B cell (primary cell): ENCODE measurements around the gene DAO. TPM values are rescaled to one million over a fixed set of nuclear protein-coding genes. Genes with fewer than 3 reads are reported as not detected.

Source experiments
- ATAC-seq: fragments of 200-7000 bp; cut with Tn5 transposase; one replicate; pipeline ENCODE4 v1.10.0; 2021; ENCODE audit warnings: low read depth, mild to moderate bottlenecking, moderate number of reproducible peaks, moderate library complexity
- CTCF ChIA-PET: fragments of 350-600 bp; sonication (Branson Sonifier 250); formaldehyde crosslinking; loops from one replicate; lab custom pipeline; 2021; ENCODE audit warnings: antibody characterized with exemption, inconsistent platforms; lab: Charles Lee
- POLR2A ChIA-PET: fragments of 350-600 bp; sonication (Branson Sonifier 250); formaldehyde crosslinking; loops from one replicate; lab custom pipeline; 2021; ENCODE audit warnings: antibody characterized with exemption; lab: Charles Lee
- DNase-seq: peaks from one replicate; pipeline ENCODE4 v3.0.0; 2013
- H2AFZ ChIP-seq: 2 replicates; pipeline ENCODE4 v1.6.1; 2012; ENCODE audit warnings: mild to moderate bottlenecking, low read depth, low read length; ENCODE audit not compliant: insufficient read depth, poor library complexity, severe bottlenecking
- H3K27ac ChIP-seq, 2 donors: 1 replicate in 1 of 2; 2 replicates in 1 of 2; pipeline ENCODE4 v1.5.1; 2012 to 2013; ENCODE audit warnings: low read length in 2 of 2, mild to moderate bottlenecking in 2 of 2, moderate library complexity in 1 of 2
- H3K27me3 ChIP-seq, 4 experiments: fragments of 200-600 bp in 1 of 4; sonication (generic) in 1 of 4; replicated peaks in 1 of 4; 1 replicate in 2 of 4; 2 replicates in 2 of 4; pipeline versions ENCODE4 v1.6.1 to v1.7.0; 2013 to 2016; ENCODE audit warnings: low read length in 3 of 4, mild to moderate bottlenecking in 2 of 4, mixed read lengths in 1 of 4, moderate library complexity in 1 of 4; ENCODE audit not compliant: insufficient read depth in 4 of 4, control insufficient read depth in 3 of 4; ENCODE audit errors: control extremely low read depth in 1 of 4
- H3K36me3 ChIP-seq, 2 experiments: replicated peaks in 1 of 2; 1 replicate in 1 of 2; 2 replicates in 1 of 2; pipeline versions ENCODE4 v1.6.1 to v1.7.1; 2013; ENCODE audit warnings: low read length in 1 of 2; ENCODE audit not compliant: insufficient read depth in 2 of 2, control insufficient read depth in 1 of 2; ENCODE audit errors: control extremely low read depth in 1 of 2, extremely low read depth in 1 of 2
- H3K4me1 ChIP-seq, 2 donors: fragments of 200-600 bp in 1 of 2; sonication (generic) in 1 of 2; 1 replicate in 1 of 2; 2 replicates in 1 of 2; pipeline versions ENCODE4 v1.5.1 to v1.6.1; 2013 to 2017; ENCODE audit warnings: low read length in 2 of 2; ENCODE audit not compliant: control insufficient read depth in 2 of 2, insufficient read depth in 2 of 2
- H3K4me2 ChIP-seq: replicated peaks from 2 replicates; pipeline ENCODE3; 2012; ENCODE audit warnings: mild to moderate bottlenecking, low read depth, low read length; ENCODE audit not compliant: poor library complexity, severe bottlenecking
- H3K4me3 ChIP-seq, 5 experiments: fragments of 200-600 bp in 1 of 5; sonication (generic) in 1 of 5; 1 replicate in 3 of 5; 2 replicates in 2 of 5; pipeline versions ENCODE4 v1.5.1 to v1.7.0; 2011 to 2016; ENCODE audit warnings: low read length in 4 of 5, mild to moderate bottlenecking in 4 of 5, low read depth in 2 of 5, control low read depth in 1 of 5, moderate library complexity in 1 of 5; ENCODE audit not compliant: insufficient read depth in 1 of 5; ENCODE audit errors: control extremely low read depth in 1 of 5, extremely low read depth in 1 of 5
- H3K79me2 ChIP-seq: fragments of 200-600 bp; sonication (generic); one replicate; pipeline ENCODE4 v1.6.0; 2016; ENCODE audit warnings: low read length; ENCODE audit not compliant: control insufficient read depth, insufficient read depth
- H3K9ac ChIP-seq: fragments of 200-600 bp; sonication (generic); 2 replicates; pipeline ENCODE4 v1.6.1; 2017; ENCODE audit warnings: mild to moderate bottlenecking, low read length, moderate library complexity
- H3K9me3 ChIP-seq, 3 donors: one replicate each; pipeline versions ENCODE4 v1.6.1 to v1.7.1; 2013; ENCODE audit warnings: low read length in 2 of 3; ENCODE audit not compliant: control insufficient read depth in 2 of 3, insufficient read depth in 1 of 3; ENCODE audit errors: control extremely low read depth in 1 of 3
- H4K20me1 ChIP-seq: 2 replicates; pipeline ENCODE4 v1.6.0; 2012; ENCODE audit warnings: mild to moderate bottlenecking, low read length; ENCODE audit not compliant: insufficient read depth, control insufficient read depth, poor library complexity, severe bottlenecking
- H3K27ac Mint-ChIP-seq: one replicate; pipeline ENCODE4 v1.8.0; 2021; ENCODE audit warnings: mixed read lengths
- H3K27me3 Mint-ChIP-seq: one replicate; pipeline ENCODE4 v1.8.0; 2021; ENCODE audit warnings: mixed read lengths
- H3K4me1 Mint-ChIP-seq: one replicate; pipeline ENCODE4 v1.8.0; 2021; ENCODE audit warnings: mixed read lengths
- H3K4me3 Mint-ChIP-seq: one replicate; pipeline ENCODE4 v1.8.0; 2021; ENCODE audit warnings: mixed read lengths
- H3K9me3 Mint-ChIP-seq: one replicate; pipeline ENCODE4 v1.8.0; 2022; ENCODE audit warnings: mixed read lengths; ENCODE audit not compliant: insufficient read depth
- EZH2 ChIP-seq: IDR thresholded peaks from 2 replicates; pipeline ENCODE4 v1.6.1; 2012; ENCODE audit warnings: borderline replicate concordance, low read depth, mild to moderate bottlenecking, moderate library complexity, low read length; ENCODE audit not compliant: insufficient read depth, poor library complexity, severe bottlenecking
- WGBS: methylation state at CpG from one replicate; pipeline ENCODE4 v1.1.5; 2013; ENCODE audit warnings: missing lambda C conversion rate; ENCODE audit not compliant: insufficient coverage; 5-methylcytosine and 5-hydroxymethylcytosine counted together
- intact Hi-C: fragments of 100-400 bp; cut with micrococcal nuclease; formaldehyde crosslinking; loops from one replicate; pipeline ENCODE4 v1.10.0; 2022
- polyA plus RNA-seq: library from polyadenylated mRNA; depleted of rRNA; stranded (reverse); fragments of >200 nt; gene quantifications from 2 replicates; pipeline ENCODE4 v1.2.3, GENCODE V29; 2012
- total RNA-seq, 2 donors: library from RNA; stranded (reverse); fragments of 120-200 nt in 1 of 2; gene quantifications; 1 replicate in 1 of 2; 2 replicates in 1 of 2; pipeline versions ENCODE4 v1.2.3 to v1.2.4, GENCODE V29; 2013 to 2022
- TF ChIP-seq, protein P1 (sequence below): fragments of 200-600 bp; IDR thresholded peaks from one replicate; pipeline ENCODE4 v1.8.0; 2022; ENCODE audit warnings: antibody characterized with exemption, mild to moderate bottlenecking

DAO gene
- total and polyA plus RNA-seq, 2 donors (not counting 1 experiment from before 2014, with no cell fraction given): not detected

DNA sequence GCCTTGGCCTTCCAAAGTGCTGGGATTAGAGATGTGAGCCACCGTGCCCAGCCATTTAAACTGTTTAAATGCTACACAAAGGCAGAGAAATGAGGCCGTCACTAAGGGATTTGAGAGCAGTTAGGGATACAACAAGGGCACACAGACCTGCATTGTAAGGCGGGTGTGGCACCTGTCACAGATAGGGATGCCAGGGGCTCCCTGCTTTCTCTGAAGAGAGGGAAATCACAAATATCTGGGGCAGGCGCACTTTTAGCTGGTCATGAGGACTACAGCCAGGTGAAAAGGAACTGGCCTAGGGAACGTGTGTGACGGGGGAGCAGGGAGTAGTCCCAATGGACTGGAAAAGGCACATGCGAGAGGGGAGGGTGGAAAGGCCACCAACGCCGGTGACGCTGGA is 32.2 kb upstream of the DAO start:
- Histone ChIP-seq H3K4me3 (no peak overlapping the region), H3K9ac (no peak overlapping the region), H2AFZ (no peak overlapping the region), H4K20me1 (peaks cover 6% of the 10 kb centered on the region), H3K27ac (no peak overlapping the region), H3K4me1 (peaks cover 6 to 10% of the 10 kb centered on the region in 2 donors), H3K9me3 (no peaks in the 10 kb centered on the region), H3K36me3 (peaks cover 0 to 30% of the 10 kb centered on the region in 2 experiments), H3K27me3 (no peaks in the 10 kb centered on the region), H3K79me2 (peaks cover 15% of the 10 kb centered on the region), H3K4me2 (no peak overlapping the region)
- no peak overlapping the region for H3K27ac Mint-ChIP-seq
- intact Hi-C loops: no loop called here
- CTCF ChIA-PET: no interaction called here
- H3K4me1 Mint-ChIP-seq: peaks cover 9% of the 10 kb centered on the region
- 95% methylated on average over 10 of the region's 10 CpGs for WGBS
- no peaks in the 10 kb centered on the region for H3K9me3 Mint-ChIP-seq
- ATAC-seq (no peak), DNase-seq (no peak)
- H3K27me3 Mint-ChIP-seq: no peaks in the 10 kb centered on the region
- H3K4me3 Mint-ChIP-seq: no peak overlapping the region
- TF ChIP-seq EZH2: no peak
- TF ChIP-seq, protein P1, sequence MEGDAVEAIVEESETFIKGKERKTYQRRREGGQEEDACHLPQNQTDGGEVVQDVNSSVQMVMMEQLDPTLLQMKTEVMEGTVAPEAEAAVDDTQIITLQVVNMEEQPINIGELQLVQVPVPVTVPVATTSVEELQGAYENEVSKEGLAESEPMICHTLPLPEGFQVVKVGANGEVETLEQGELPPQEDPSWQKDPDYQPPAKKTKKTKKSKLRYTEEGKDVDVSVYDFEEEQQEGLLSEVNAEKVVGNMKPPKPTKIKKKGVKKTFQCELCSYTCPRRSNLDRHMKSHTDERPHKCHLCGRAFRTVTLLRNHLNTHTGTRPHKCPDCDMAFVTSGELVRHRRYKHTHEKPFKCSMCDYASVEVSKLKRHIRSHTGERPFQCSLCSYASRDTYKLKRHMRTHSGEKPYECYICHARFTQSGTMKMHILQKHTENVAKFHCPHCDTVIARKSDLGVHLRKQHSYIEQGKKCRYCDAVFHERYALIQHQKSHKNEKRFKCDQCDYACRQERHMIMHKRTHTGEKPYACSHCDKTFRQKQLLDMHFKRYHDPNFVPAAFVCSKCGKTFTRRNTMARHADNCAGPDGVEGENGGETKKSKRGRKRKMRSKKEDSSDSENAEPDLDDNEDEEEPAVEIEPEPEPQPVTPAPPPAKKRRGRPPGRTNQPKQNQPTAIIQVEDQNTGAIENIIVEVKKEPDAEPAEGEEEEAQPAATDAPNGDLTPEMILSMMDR: no peak
- POLR2A ChIA-PET: no interaction called here

DNA sequence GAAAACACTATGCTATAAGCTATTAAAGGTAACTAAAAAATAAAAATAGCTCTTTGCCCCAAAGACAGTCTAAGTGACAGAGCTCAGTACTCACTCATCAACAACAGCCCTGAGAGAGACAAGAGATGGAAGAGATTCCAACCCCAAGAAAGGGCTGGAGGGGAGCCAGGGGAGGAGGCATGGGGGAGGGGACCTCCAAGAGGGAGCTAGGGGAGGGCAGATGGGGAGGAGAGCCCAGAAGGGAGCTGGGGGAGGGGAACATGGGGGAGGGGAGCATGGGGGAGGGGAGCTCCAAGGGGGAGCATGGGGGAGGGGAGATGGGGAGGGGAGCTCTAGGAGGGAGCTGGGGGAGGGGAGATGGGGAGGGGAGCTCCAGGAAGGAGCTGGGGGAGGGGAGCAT is 30.2 kb upstream of the DAO start:
- Histone ChIP-seq H3K9ac (no peak overlapping the region), H3K4me1 (peaks cover 6 to 10% of the 10 kb centered on the region in 2 donors), H3K9me3 (no peaks in the 10 kb centered on the region), H3K36me3 (peaks cover 0 to 22% of the 10 kb centered on the region in 2 experiments), H4K20me1 (peaks cover 6% of the 10 kb centered on the region), H3K27me3 (no peaks in the 10 kb centered on the region), H3K79me2 (peaks cover 4% of the 10 kb centered on the region), H2AFZ (no peak overlapping the region), H3K4me2 (no peak overlapping the region), H3K4me3 (no peak overlapping the region), H3K27ac (no peak overlapping the region)
- ChIA-PET POLR2A (interaction anchor here (0.6 to 0.9 kb wide), 3 partner anchors 11 to 292 kb away, joined by 3 to 6 read pairs (median 5); no protein-coding TSS in a partner anchor), CTCF (interaction anchor here (1.6 kb wide), 1 partner anchor 47 kb away, joined by 4 read pairs; no protein-coding TSS in a partner anchor)
- Mint-ChIP-seq H3K4me3 (no peak overlapping the region), H3K27me3 (no peaks in the 10 kb centered on the region), H3K27ac (no peak overlapping the region), H3K9me3 (no peaks in the 10 kb centered on the region), H3K4me1 (peaks cover 14% of the 10 kb centered on the region)
- TF ChIP-seq EZH2: no peak
- TF ChIP-seq, protein P1: no peak
- no peak for ATAC-seq
- intact Hi-C loops: no loop called here
- no peak for DNase-seq
